Stimulated activated CD8-positive, alpha-beta memory T cell treated with anti-CD3 and anti-CD28 coated beads, Interleukin-15, amount 100 ng/mL, for 1 hour (primary cell): ENCODE results near the gene MBL2.

Experiments
- DNase-seq: peaks from one replicate; pipeline ENCODE4 v3.0.0-alpha.2; 2020; ENCODE audit warnings: low read depth

MBL2 gene

GRCh38 chr10:52772623-52773022, at the start of gene MBL2:
TSS of gene MBL2 (minus strand) at chr10:52772784. CDS start at chr10:52771635, 1,149 bp downstream.
- no peak for DNase-seq

- no peak for DNase-seq
Observed at GRCh38 chr10:52820309-52820708, 47.7 kb upstream of the MBL2 start.

- no peak for DNase-seq
Observed at GRCh38 chr10:52818019-52818418, 45.4 kb upstream of the MBL2 start.

- no peak for DNase-seq
Observed at GRCh38 chr10:52814506-52814905, 41.9 kb upstream of the MBL2 start.

- DNase-seq = no peak
Observed at GRCh38 chr10:52811776-52812175, 39.2 kb upstream of the MBL2 start.

- no peak for DNase-seq
Observed at GRCh38 chr10:52810761-52811160, 38.2 kb upstream of the MBL2 start.

- no peak for DNase-seq
Observed at GRCh38 chr10:52807803-52808202, 35.2 kb upstream of the MBL2 start.

- DNase-seq = no peak
Observed at GRCh38 chr10:52805414-52806285, 33.1 kb upstream of the MBL2 start.

GRCh38 chr10:52801947-52802346, 29.4 kb upstream of the MBL2 start:
- DNase-seq = no peak

- DNase-seq = no peak
Observed at GRCh38 chr10:52786098-52786497, 13.5 kb upstream of the MBL2 start.

- no peak for DNase-seq
Observed at GRCh38 chr10:52785418-52785817, 12.8 kb upstream of the MBL2 start.

- no peak for DNase-seq
Observed at GRCh38 chr10:52783726-52784125, 11.1 kb upstream of the MBL2 start.

GRCh38 chr10:52782554-52782953, 10.0 kb upstream of the MBL2 start:
- no peak for DNase-seq

GRCh38 chr10:52780391-52781155, 8.0 kb upstream of the MBL2 start:
- DNase-seq = no peak

GRCh38 chr10:52779541-52780390, 7.2 kb upstream of the MBL2 start:
- no peak for DNase-seq

- DNase-seq = no peak
Observed at GRCh38 chr10:52778511-52779392, 6.2 kb upstream of the MBL2 start.

GRCh38 chr10:52777414-52777813, 4.8 kb upstream of the MBL2 start:
- no peak for DNase-seq

GRCh38 chr10:52776471-52776903, 3.9 kb upstream of the MBL2 start:
- no peak for DNase-seq

- DNase-seq = no peak
Observed at GRCh38 chr10:52775132-52775647, 2.6 kb upstream of the MBL2 start.

- DNase-seq = no peak
Observed at GRCh38 chr10:52774600-52775106, 2.1 kb upstream of the MBL2 start.

GRCh38 chr10:52774182-52774581, 1.6 kb upstream of the MBL2 start:
- DNase-seq = no peak
